Gastroesophageal sphincter (tissue), 3 donors: Measurements from ENCODE around the gene PLEKHH3.

Experiments used
- CTCF ChIP-seq, 4 experiments: fragments of 200-600 bp in 2 of 4; fragments of 450-650 bp in 2 of 4; sonication (generic) in 1 of 4; IDR thresholded peaks; one replicate each; pipeline ENCODE4 v1.5.1; 2017 to 2019; ENCODE audit warnings: antibody characterized with exemption in 4 of 4, mild to moderate bottlenecking in 2 of 4, moderate library complexity in 2 of 4
- POLR2A ChIP-seq, 2 donors: fragments of 450-650 bp; IDR thresholded peaks; one replicate each; pipeline ENCODE4 v1.6.1; 2017; ENCODE audit warnings: antibody characterized with exemption in 2 of 2, mild to moderate bottlenecking in 2 of 2, moderate library complexity in 1 of 2

GRCh38 chr17:42618442-42619150 is 58.2 kb downstream of the PLEKHH3 start:
- TF ChIP-seq POLR2A (IDR thresholded peaks at IDR 0.05), result no peak
- TF ChIP-seq CTCF (IDR thresholded peaks at IDR 0.05), result peak in 2 of 4 experiments; percentile 19 to 42
